HEK293T (cell line): ENCODE data around the gene MACO1.
"Not testable (repeated sequence)": the region's sequence is repeated elsewhere in the genome, so short reads cannot be mapped to it uniquely, and the experiment has no call there.

ENCODE experiments used
- CTCF ChIA-PET: fragments of 350-600 bp; formaldehyde crosslinking; extraction: SDS; loops from one replicate; lab custom pipeline; 2021; ENCODE audit warnings: antibody characterized with exemption, inconsistent platforms; lab: Yijun Ruan, JAX
- POLR2A ChIA-PET: fragments of 350-600 bp; formaldehyde crosslinking; extraction: SDS; loops from one replicate; lab custom pipeline; 2020; ENCODE audit warnings: antibody characterized with exemption, inconsistent platforms; lab: Yijun Ruan, JAX
- DNase-seq: peaks from one replicate; pipeline ENCODE4 v3.0.0; 2012; ENCODE audit warnings: mixed read lengths; ENCODE audit errors: extremely low spot score
- ARNT ChIP-seq: fragments of 450-650 bp; IDR thresholded peaks from 2 replicates; pipeline ENCODE4 v1.6.1; 2017; ENCODE audit warnings: mild to moderate bottlenecking
- BHLHE40 ChIP-seq: fragments of 450-650 bp; IDR thresholded peaks from 2 replicates; pipeline ENCODE4 v1.6.1; 2016; ENCODE audit warnings: mild to moderate bottlenecking, moderate library complexity, borderline replicate concordance
- CTBP1 ChIP-seq: fragments of 450-650 bp; IDR thresholded peaks from 2 replicates; pipeline ENCODE4 v1.6.1; 2016; ENCODE audit warnings: borderline replicate concordance
- ELF4 ChIP-seq: fragments of 450-650 bp; IDR thresholded peaks from 2 replicates; pipeline ENCODE4 v1.6.1; 2017; ENCODE audit warnings: antibody characterized with exemption
- FOXA1 ChIP-seq: fragments of 450-650 bp; IDR thresholded peaks from 2 replicates; pipeline ENCODE4 v1.6.1; 2016; ENCODE audit warnings: mild to moderate bottlenecking
- FOXK2 ChIP-seq: fragments of 450-650 bp; IDR thresholded peaks from 2 replicates; pipeline ENCODE4 v1.6.1; 2016; ENCODE audit warnings: mild to moderate bottlenecking
- FOXM1 ChIP-seq: fragments of 450-650 bp; IDR thresholded peaks from 2 replicates; pipeline ENCODE4 v1.6.1; 2017; ENCODE audit warnings: mild to moderate bottlenecking, borderline replicate concordance
- HDGF ChIP-seq: fragments of 450-650 bp; IDR thresholded peaks from 2 replicates; pipeline ENCODE4 v1.6.1; 2017; ENCODE audit warnings: antibody characterized with exemption, borderline replicate concordance
- L3MBTL2 ChIP-seq: fragments of 450-650 bp; conservative IDR thresholded peaks from 2 replicates; pipeline ENCODE4 v1.6.1; 2016; ENCODE audit warnings: mild to moderate bottlenecking
- LEF1 ChIP-seq: fragments of 450-650 bp; IDR thresholded peaks from 2 replicates; pipeline ENCODE4 v1.6.1; 2017; ENCODE audit warnings: mild to moderate bottlenecking, borderline replicate concordance
- NFRKB ChIP-seq: fragments of 450-650 bp; IDR thresholded peaks from 2 replicates; pipeline ENCODE4 v1.6.1; 2016; ENCODE audit warnings: mild to moderate bottlenecking, moderate library complexity
- SP1 ChIP-seq: fragments of 450-650 bp; IDR thresholded peaks from 2 replicates; pipeline ENCODE4 v1.6.1; 2017
- SUZ12 ChIP-seq: fragments of 450-650 bp; IDR thresholded peaks from 2 replicates; pipeline ENCODE4 v1.6.1; 2016; ENCODE audit warnings: mild to moderate bottlenecking
- TARDBP ChIP-seq: fragments of 450-650 bp; IDR thresholded peaks from 2 replicates; pipeline ENCODE4 v1.6.1; 2016
- ZNF384 ChIP-seq: fragments of 450-650 bp; IDR thresholded peaks from 2 replicates; pipeline ENCODE4 v1.6.1; 2016
- TF ChIP-seq, protein P1 (sequence below): fragments of 450-650 bp; IDR thresholded peaks from 2 replicates; pipeline ENCODE4 v1.6.1; 2016

MACO1 gene

DNA sequence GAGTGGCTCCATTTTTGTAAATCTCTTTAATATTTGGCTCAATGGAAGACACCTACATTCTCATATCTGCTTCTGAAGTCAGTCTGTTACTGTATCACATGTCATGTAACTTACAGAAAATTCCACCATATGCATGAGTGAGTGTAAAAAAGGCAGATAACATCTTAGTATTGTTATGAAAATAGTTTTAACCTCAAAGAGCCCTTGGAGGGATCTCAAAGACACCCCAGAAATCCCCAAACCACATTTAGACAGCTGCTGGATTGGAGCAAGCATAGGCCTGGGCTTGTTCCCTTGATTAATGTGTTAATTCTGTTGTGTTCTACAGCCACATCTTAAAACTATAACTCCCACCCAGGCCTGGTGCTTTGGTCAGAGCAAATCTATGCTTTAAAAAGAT is 16.9 kb downstream of the MACO1 start:
- TF ChIP-seq ELF4 (no peak), LEF1 (no peak), SP1 (no peak)
- ChIA-PET POLR2A (no interaction called here), CTCF (no interaction called here)
- no peak for DNase-seq

DNA sequence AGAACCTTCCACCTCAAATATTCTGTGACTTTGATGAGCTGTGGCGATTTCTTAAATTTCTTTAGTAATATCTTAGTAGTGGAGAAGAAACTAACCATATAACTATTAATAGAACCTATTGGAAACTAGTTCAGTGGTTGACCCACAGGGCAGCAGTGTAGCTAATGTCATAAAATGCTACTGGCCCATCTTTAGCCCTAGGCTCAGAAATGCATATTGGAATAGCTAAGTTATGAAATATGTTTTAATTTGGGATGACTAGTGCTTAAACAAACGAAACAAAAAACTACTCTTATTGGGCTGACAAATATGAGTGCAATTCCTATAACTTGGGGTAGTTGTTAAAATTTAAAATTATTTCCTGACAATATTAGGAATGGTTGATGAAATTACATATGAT is 20.2 kb downstream of the MACO1 start:
- ChIA-PET POLR2A (no interaction called here), CTCF (interaction anchor here (1.4 kb wide), 1 partner anchor 25 kb away, joined by 3 read pairs; no protein-coding TSS in a partner anchor)
- no peak for TF ChIP-seq L3MBTL2
- TF ChIP-seq, protein P1, sequence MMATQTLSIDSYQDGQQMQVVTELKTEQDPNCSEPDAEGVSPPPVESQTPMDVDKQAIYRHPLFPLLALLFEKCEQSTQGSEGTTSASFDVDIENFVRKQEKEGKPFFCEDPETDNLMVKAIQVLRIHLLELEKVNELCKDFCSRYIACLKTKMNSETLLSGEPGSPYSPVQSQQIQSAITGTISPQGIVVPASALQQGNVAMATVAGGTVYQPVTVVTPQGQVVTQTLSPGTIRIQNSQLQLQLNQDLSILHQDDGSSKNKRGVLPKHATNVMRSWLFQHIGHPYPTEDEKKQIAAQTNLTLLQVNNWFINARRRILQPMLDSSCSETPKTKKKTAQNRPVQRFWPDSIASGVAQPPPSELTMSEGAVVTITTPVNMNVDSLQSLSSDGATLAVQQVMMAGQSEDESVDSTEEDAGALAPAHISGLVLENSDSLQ: no peak
- TF ChIP-seq FOXM1: no peak
- TF ChIP-seq ZNF384: no peak
- no peak for TF ChIP-seq TARDBP
- no peak for TF ChIP-seq BHLHE40
- TF ChIP-seq CTBP1: no peak
- TF ChIP-seq ARNT: no peak
- no peak for TF ChIP-seq FOXA1
- TF ChIP-seq SP1: no peak
- no peak for TF ChIP-seq LEF1
- TF ChIP-seq ELF4: no peak
- no peak for DNase-seq

GRCh38 chr1:25451908-25452307 is 21.2 kb downstream of the MACO1 start:
- POLR2A ChIA-PET: no interaction called here
- no peak for DNase-seq
- CTCF ChIA-PET: no interaction called here
- TF ChIP-seq FOXA1: no peak
- TF ChIP-seq HDGF: no peak
- no peak for TF ChIP-seq SUZ12
- TF ChIP-seq L3MBTL2: no peak
- no peak for TF ChIP-seq ZNF384
- TF ChIP-seq FOXM1: no peak
- TF ChIP-seq ELF4: no peak
- TF ChIP-seq LEF1: no peak
- no peak for TF ChIP-seq BHLHE40
- TF ChIP-seq FOXK2: no peak
- TF ChIP-seq ARNT: no peak
- no peak for TF ChIP-seq NFRKB
- TF ChIP-seq SP1: no peak

- CTCF ChIA-PET: no interaction called here
- POLR2A ChIA-PET: no interaction called here
These were observed 25.8 kb downstream of the MACO1 start for GRCh38 chr1:25456502-25456901.

DNA sequence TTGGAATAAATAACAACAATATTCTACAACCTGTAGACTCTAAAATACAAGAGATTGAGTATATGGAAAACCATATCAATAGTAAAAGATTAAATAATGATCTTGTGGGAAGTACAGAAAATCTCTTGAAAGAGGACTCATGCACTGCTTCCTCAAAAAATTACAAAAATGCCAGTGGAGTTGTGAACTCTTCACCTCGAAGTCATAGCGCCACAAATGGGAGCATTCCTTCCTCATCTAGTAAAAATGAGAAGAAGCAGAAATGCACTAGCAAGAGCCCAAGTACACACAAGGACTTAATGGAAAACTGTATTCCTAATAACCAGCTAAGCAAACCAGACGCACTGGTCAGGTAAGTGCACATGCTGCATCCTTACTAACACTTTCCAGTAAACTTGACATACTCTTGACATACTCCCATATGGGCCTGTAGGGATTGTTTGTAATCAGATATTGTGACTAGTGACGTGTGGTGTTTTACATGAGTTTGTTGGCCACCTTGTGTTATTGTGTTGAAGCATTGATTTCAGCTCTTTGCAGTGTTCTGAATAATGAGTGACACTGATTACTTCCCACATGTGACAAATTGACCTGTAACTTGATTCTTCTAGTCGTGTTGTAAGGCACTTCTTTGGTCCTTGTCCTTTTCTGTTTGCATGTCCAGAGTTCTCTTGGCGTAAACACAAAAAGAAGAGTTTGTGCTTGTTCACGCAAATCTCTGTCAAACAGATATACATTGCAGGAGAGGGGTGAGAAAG is 28.0 kb downstream of the MACO1 start:
- ChIA-PET CTCF (interaction anchor here (0.6 kb wide), 1 partner anchor 207 kb away, joined by 3 read pairs; no protein-coding TSS in a partner anchor), POLR2A (no interaction called here)
- no peak for DNase-seq
- no peak for TF ChIP-seq FOXM1
- TF ChIP-seq SUZ12: no peak
- TF ChIP-seq CTBP1: no peak
- TF ChIP-seq, protein P1: no peak
- TF ChIP-seq ELF4: no peak
- TF ChIP-seq ZNF384: no peak
- TF ChIP-seq FOXA1: no peak
- no peak for TF ChIP-seq HDGF
- no peak for TF ChIP-seq SP1
- TF ChIP-seq NFRKB: no peak
- TF ChIP-seq TARDBP: no peak
- TF ChIP-seq ARNT: no peak
- TF ChIP-seq FOXK2: no peak
- no peak for TF ChIP-seq LEF1
- TF ChIP-seq L3MBTL2: no peak
- no peak for TF ChIP-seq BHLHE40

More at GRCh38 chr1:25456502-25456901, 25.8 kb downstream of the MACO1 start:
- DNase-seq: no peak
- TF ChIP-seq ARNT (no peak), NFRKB (no peak), BHLHE40 (no peak), FOXM1 (no peak), ZNF384 (no peak), TARDBP (no peak), HDGF (no peak), SUZ12 (no peak), CTBP1 (no peak)

GRCh38 chr1:25460020-25460419 is 29.3 kb downstream of the MACO1 start:
- ChIA-PET CTCF (no interaction called here), POLR2A (no interaction called here)
- TF ChIP-seq BHLHE40 (no peak), ZNF384 (no peak), ELF4 (no peak), LEF1 (no peak), FOXK2 (no peak), ARNT (no peak), SUZ12 (no peak), FOXA1 (no peak), L3MBTL2 (no peak), NFRKB (no peak), SP1 (no peak), FOXM1 (no peak)
- no peak for DNase-seq

DNA sequence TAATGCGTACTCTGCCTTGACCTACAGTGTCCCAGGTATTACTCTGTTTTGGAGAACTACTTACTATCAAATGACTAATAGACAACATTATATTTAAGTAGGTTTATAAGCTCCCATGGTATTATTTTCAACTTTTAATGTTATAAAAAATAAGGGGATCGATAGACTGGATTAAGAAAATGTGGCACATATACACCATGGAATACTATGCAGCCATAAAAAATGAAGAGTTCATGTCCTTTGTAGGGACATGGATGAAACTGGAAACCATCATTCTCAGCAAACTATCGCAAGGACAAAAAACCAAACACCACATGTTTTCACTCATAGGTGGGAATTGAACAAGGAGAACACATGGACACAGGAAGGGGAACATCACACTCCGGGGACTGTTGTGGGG is 30.1 kb downstream of the MACO1 start:
- CTCF ChIA-PET: interaction anchor here (0.6 kb wide), 1 partner anchor 641 kb away, joined by 5 read pairs; no protein-coding TSS in a partner anchor
- POLR2A ChIA-PET, DNase-seq: not testable (repeated sequence)
